ENCODE data around the gene STT3B. TPM values are rescaled to one million over a fixed set of nuclear protein-coding genes. Genes with fewer than 3 reads are reported as not detected.

Gene STT3B
- total and polyA plus RNA-seq, 2 donors (not counting 1 experiment from before 2014, with no cell fraction given), result 145 to 259 TPM

GRCh38 chr3:31616711-31617110 is 84.0 kb downstream of the STT3B start:
- Histone ChIP-seq H2AFZ (ENCODE audit: low read length) (no peak overlapping the region), H3K9ac (ENCODE audit: insufficient read depth, low read length) (no peak overlapping the region), H3K36me3 (ENCODE audit: control insufficient read depth, insufficient read depth, low read length) (no peaks in the 10 kb centered on the region), H3K27ac (ENCODE audit: insufficient read depth, low read length) (no peak overlapping the region), H3K4me3 (replicated peaks in 1 of 4; ENCODE audit: control extremely low read depth in 1 of 4, insufficient read depth in 1 of 4, low read depth in 3 of 4, low read length in 4 of 4) (no peak overlapping the region), H3K9me3 (ENCODE audit: control insufficient read depth, insufficient read depth, low read depth, low read length) (no peaks in the 10 kb centered on the region), H4K20me1 (ENCODE audit: control insufficient read depth, extremely low read depth, insufficient read depth, low read length) (no peaks in the 10 kb centered on the region), H3K4me2 (ENCODE audit: extremely low read depth, insufficient read depth, low read length) (no peak overlapping the region), H3K27me3 (ENCODE audit: control insufficient read depth, insufficient read depth, low read length) (no peaks in the 10 kb centered on the region), H3K4me1 (ENCODE audit: control insufficient read depth, extremely low read depth, insufficient read depth, low read length) (no peaks in the 10 kb centered on the region), H3K79me2 (ENCODE audit: control insufficient read depth, insufficient read depth, low read length) (no peaks in the 10 kb centered on the region)
- no peak for TF ChIP-seq EZH2 (IDR thresholded peaks at IDR 0.05; ENCODE audit: low read length, missing control alignments)
- TF ChIP-seq, protein P1, sequence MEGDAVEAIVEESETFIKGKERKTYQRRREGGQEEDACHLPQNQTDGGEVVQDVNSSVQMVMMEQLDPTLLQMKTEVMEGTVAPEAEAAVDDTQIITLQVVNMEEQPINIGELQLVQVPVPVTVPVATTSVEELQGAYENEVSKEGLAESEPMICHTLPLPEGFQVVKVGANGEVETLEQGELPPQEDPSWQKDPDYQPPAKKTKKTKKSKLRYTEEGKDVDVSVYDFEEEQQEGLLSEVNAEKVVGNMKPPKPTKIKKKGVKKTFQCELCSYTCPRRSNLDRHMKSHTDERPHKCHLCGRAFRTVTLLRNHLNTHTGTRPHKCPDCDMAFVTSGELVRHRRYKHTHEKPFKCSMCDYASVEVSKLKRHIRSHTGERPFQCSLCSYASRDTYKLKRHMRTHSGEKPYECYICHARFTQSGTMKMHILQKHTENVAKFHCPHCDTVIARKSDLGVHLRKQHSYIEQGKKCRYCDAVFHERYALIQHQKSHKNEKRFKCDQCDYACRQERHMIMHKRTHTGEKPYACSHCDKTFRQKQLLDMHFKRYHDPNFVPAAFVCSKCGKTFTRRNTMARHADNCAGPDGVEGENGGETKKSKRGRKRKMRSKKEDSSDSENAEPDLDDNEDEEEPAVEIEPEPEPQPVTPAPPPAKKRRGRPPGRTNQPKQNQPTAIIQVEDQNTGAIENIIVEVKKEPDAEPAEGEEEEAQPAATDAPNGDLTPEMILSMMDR (conservative IDR thresholded peaks at IDR 0.05 in 1 of 2, IDR thresholded peaks at IDR 0.05 in 1 of 2; ENCODE audit: low read depth in 1 of 2, low read length in 2 of 2), result no peak
- DNase-seq (ENCODE audit: low read depth in 2 of 2), result no peak

GRCh38 chr3:31620656-31621055 is 87.9 kb downstream of the STT3B start:
- Histone ChIP-seq H3K36me3 (ENCODE audit: control insufficient read depth, insufficient read depth, low read length) (peaks cover 3% of the 10 kb centered on the region), H3K4me3 (replicated peaks in 1 of 4; ENCODE audit: control extremely low read depth in 1 of 4, insufficient read depth in 1 of 4, low read depth in 3 of 4, low read length in 4 of 4) (no peak overlapping the region), H3K4me2 (ENCODE audit: extremely low read depth, insufficient read depth, low read length) (no peak overlapping the region), H4K20me1 (ENCODE audit: control insufficient read depth, extremely low read depth, insufficient read depth, low read length) (no peaks in the 10 kb centered on the region), H3K9ac (ENCODE audit: insufficient read depth, low read length) (no peak overlapping the region), H3K27me3 (ENCODE audit: control insufficient read depth, insufficient read depth, low read length) (no peaks in the 10 kb centered on the region), H2AFZ (ENCODE audit: low read length) (no peak overlapping the region), H3K9me3 (ENCODE audit: control insufficient read depth, insufficient read depth, low read depth, low read length) (no peaks in the 10 kb centered on the region), H3K79me2 (ENCODE audit: control insufficient read depth, insufficient read depth, low read length) (no peaks in the 10 kb centered on the region), H3K4me1 (ENCODE audit: control insufficient read depth, extremely low read depth, insufficient read depth, low read length) (no peaks in the 10 kb centered on the region), H3K27ac (ENCODE audit: insufficient read depth, low read length) (no peak overlapping the region)
- TF ChIP-seq, protein P1 (conservative IDR thresholded peaks at IDR 0.05 in 1 of 2, IDR thresholded peaks at IDR 0.05 in 1 of 2; ENCODE audit: low read depth in 1 of 2, low read length in 2 of 2), result no peak
- no peak for TF ChIP-seq EZH2 (IDR thresholded peaks at IDR 0.05; ENCODE audit: low read length, missing control alignments)
- DNase-seq (ENCODE audit: low read depth in 2 of 2), result peak in 1 of 2 donors; percentile 6

DNA sequence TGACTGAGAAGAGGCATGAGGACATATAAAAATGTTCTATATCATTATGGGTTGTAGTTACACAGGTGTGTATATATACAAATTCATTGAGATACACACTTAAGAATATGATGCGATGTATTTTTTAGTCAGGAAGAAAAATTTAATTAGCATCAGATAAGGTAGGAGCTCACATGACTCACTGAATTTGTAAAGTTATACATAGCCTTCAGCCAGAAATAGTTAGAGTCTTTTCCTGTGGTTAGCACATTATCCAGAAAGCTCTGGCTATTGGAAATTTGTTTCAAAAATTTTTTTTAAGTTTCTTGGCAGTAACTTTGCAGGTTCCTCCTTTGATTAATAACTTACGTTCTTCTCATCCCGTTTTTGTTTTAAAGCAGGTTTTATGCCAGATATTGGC is 88.6 kb downstream of the STT3B start:
- peak in 1 of 2 donors; percentile 61 for DNase-seq (ENCODE audit: low read depth in 2 of 2)
- Histone ChIP-seq H3K4me3 (replicated peaks in 1 of 4; ENCODE audit: control extremely low read depth in 1 of 4, insufficient read depth in 1 of 4, low read depth in 3 of 4, low read length in 4 of 4) (no peak overlapping the region), H3K27ac (ENCODE audit: insufficient read depth, low read length) (no peak overlapping the region), H3K9ac (ENCODE audit: insufficient read depth, low read length) (no peak overlapping the region), H2AFZ (ENCODE audit: low read length) (no peak overlapping the region), H3K9me3 (ENCODE audit: control insufficient read depth, insufficient read depth, low read depth, low read length) (no peaks in the 10 kb centered on the region), H3K79me2 (ENCODE audit: control insufficient read depth, insufficient read depth, low read length) (no peaks in the 10 kb centered on the region), H3K27me3 (ENCODE audit: control insufficient read depth, insufficient read depth, low read length) (no peaks in the 10 kb centered on the region), H3K4me2 (ENCODE audit: extremely low read depth, insufficient read depth, low read length) (no peak overlapping the region), H3K36me3 (ENCODE audit: control insufficient read depth, insufficient read depth, low read length) (peaks cover 3% of the 10 kb centered on the region), H4K20me1 (ENCODE audit: control insufficient read depth, extremely low read depth, insufficient read depth, low read length) (no peaks in the 10 kb centered on the region), H3K4me1 (ENCODE audit: control insufficient read depth, extremely low read depth, insufficient read depth, low read length) (no peaks in the 10 kb centered on the region)
- TF ChIP-seq EZH2 (IDR thresholded peaks at IDR 0.05; ENCODE audit: low read length, missing control alignments), result no peak
- TF ChIP-seq, protein P1 (conservative IDR thresholded peaks at IDR 0.05 in 1 of 2, IDR thresholded peaks at IDR 0.05 in 1 of 2; ENCODE audit: low read depth in 1 of 2, low read length in 2 of 2), result no peak
